ENCODE data around the gene SCFD2.

- no peak for TF ChIP-seq RAD21 (IDR thresholded peaks at IDR 0.05; ENCODE audit: insufficient read depth, low read depth, low read length)
- TF ChIP-seq CTCF (IDR thresholded peaks at IDR 0.05 in 2 of 3, conservative IDR thresholded peaks at IDR 0.05 in 1 of 3; ENCODE audit: control insufficient read depth in 2 of 3, extremely low read depth in 1 of 3, insufficient read depth in 1 of 3, low read depth in 3 of 3, low read length in 3 of 3) = no peak
- no peak for TF ChIP-seq NRF1 (conservative IDR thresholded peaks at IDR 0.05; ENCODE audit: low read depth, low read length)
- no peak for TF ChIP-seq REST (IDR thresholded peaks at IDR 0.05; ENCODE audit: low read depth, low read length)
- no peak for TF ChIP-seq POLR2AphosphoS5 (IDR thresholded peaks at IDR 0.05; ENCODE audit: low read length)
- no peak for TF ChIP-seq POLR2A (IDR thresholded peaks at IDR 0.05; ENCODE audit: low read depth, low read length)
These were observed 419.0 kb downstream of the SCFD2 start for GRCh38 chr4:52946855-52947254.
